Fibroblast of peridontal ligament (primary cell): ENCODE measurements around the gene AGBL3.
"Not testable (repeated sequence)": the region's sequence is repeated elsewhere in the genome, so short reads cannot be mapped to it uniquely, and the experiment has no call there.

Experiments used
- DNase-seq: peaks from one replicate; pipeline ENCODE4 v3.0.0-alpha.2; 2010; ENCODE audit errors: extremely low read depth

The AGBL3 gene

DNA sequence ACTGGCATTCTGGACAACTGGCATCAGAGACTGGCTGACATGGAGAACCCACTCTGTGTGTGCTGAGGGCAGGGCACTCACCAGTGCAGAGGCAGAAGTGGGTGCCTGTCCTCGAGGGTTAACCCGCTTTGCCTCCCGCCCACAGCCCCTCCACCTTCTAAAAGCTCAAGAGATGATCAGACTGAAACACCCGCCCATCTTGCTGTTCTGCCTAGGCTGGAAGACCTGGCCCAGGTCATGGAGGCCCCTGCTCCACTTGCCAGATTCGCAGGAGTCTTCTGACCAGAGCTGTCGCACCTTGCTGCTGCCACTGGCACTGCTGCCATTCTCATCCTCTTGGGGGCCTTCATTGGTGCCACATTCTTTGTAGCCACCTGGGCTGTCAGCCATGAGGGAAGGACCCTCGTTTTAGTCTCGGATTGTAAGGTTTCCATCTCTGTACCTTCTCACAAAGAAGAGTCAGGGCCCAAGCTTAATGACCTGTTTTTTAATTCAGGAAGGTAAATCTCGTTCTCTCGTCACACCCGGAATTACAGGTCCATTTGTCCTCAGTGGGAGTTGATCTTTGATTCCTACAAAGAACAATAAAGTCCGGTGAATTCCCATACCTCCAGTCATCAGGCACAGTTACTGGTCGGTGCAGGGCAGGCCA is 182.3 kb downstream of the AGBL3 start:
- no peak for DNase-seq

GRCh38 chr7:135169141-135169963 is 183.0 kb downstream of the AGBL3 start:
- peak; percentile 25 for DNase-seq

DNA sequence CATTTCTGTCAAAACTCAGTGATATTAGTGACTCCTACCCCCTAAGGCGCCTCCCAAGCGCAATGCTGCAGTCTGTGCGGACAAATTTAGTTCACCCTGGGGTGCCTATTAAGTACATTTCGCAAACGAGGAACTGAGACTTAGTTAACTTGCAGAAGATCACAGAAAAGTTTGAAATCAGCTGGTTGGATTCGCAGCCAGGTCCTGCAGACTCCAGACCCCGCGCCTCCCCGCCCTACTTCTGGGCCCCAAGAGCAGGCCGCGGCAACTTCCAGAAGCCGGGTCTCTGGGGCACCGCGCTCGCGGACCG is 183.6 kb downstream of the AGBL3 start:
- DNase-seq, result peak; percentile 30

DNA sequence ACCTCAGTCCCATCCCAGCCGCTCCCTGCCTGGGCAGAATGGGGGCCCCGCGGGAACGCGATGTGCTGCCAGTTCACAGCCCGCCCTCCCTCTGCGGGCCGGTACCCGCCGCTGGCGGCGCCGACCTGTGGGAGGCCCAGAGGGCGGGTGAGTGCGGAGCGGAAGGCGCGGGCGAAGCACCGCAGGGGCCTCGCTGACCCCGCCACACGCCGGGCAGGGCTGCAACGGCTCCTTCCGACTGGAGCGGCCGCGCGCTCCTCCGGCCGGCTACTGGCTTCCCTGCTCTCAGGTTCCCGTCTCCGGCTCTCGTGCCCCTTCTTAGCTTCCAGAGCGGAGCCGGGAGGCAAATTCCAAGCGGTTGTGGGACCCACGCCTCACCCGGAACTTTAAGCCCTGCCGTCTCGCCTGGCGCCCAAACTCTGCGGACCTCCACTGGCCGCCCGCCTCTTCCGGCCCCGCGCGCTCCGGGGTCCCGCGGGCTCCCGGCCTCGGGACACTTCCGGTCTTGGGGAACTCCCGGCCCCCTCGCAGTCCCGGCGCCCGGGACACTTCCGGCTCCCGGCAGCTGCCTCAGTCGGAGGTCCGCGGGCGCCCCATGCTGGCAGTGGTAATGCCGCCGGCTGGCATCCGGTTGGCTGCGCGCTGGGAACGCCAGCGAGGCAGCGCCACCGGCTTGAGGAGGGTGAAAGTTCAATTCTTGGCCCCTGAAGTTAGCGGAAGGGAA is 184.1 kb downstream of the AGBL3 start, which contains the start of gene CYREN:
Gene CYREN, minus strand, starts transcription at position 434 of the 724 bp plus-strand sequence. CDS start 1,785 bp downstream, outside the sequence.
- peak; percentile 89 for DNase-seq

- DNase-seq, result not testable (repeated sequence)
Measured at GRCh38 chr7:135170998-135171481, 184.7 kb downstream of the AGBL3 start.

GRCh38 chr7:135171581-135172291 is 185.4 kb downstream of the AGBL3 start:
- DNase-seq, result peak; percentile 15

DNA sequence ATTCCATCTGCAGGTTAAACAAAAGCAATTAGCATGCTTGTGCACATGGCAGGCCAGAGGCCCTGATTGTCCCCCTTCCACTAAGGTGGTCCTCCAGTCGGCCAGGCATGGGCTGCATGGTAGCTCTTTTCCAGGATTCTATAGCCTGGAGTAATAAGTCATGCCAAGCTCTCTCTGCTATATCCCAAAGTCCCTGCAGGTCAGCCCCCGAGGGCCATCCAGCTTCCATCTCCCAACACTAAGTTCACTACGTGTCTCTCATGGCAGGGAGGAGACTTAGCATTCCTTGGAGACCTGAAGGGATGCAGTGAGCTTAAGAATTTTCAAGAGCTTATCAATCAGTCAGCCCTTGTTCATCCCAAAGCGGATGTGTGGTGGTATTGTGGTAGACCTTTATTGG is 187.6 kb downstream of the AGBL3 start:
- not testable (repeated sequence) for DNase-seq

DNA sequence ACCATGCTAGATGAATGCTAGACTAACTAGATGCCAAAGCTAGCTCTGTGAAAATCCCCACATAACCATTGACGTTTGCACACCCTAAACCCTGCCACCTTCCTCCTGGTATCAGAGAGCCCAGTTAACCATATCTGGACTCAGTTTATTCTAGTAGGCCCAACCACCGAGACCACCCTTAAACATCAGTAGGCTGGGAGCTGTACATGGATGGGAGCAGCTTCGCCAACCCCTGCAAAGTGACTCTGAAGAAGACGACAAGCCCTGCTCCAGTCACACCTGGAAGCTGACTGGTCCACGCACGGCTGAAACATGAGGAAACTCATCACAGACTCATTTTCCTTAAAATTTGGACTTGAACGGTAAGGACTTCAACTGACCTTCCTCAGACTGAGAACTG is 188.6 kb downstream of the AGBL3 start:
- DNase-seq, result no peak

DNA sequence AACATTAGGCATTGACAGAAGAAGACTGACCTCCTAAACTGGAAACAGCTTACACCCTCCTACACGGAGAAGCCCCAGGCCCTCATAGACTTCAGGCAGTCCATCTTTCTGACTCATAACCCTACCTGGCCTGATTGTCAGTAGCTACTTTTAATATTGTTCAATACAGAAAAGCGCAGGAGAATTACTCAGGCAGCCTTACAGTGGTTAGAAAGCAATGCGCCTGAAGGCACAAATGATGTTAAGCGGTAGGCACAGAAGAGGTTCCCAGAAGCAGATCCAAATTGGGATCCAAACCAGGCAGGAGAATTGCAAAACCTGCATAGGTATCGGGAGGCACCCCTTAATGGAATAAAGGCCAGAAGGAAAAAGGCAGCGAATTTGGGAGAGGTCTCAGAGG is 189.6 kb downstream of the AGBL3 start:
- no peak for DNase-seq

DNA sequence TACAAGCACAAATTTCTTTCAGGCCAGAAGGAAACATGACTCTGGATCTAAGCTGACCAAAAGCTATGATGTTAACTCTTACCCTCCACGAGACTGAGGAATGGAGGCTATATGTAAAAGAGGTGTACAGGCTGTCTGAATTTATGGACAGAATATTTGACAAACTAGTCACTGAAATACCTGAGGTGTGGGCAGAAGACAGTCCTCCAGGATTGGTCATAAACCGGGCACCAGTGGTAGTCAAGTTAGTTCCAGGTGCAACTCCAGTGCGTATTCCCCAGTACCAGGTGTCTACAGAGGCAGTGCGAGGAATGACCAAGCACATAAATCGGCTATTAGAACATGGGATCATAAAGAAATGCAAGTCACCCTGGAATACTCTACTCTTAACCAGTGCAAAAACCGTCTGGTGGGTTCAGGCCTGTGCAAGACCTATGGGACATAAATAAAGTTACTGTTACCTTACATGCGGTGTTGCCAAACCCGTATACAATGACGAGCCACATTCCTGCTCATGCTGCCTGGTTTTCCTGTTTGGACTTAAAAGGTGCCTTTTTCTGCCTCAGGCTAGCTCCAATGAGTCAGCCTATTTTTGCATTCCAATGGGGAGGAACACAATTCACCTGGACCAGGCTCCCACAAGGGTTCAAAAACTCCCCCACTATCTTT is 190.9 kb downstream of the AGBL3 start:
- no peak for DNase-seq

DNA sequence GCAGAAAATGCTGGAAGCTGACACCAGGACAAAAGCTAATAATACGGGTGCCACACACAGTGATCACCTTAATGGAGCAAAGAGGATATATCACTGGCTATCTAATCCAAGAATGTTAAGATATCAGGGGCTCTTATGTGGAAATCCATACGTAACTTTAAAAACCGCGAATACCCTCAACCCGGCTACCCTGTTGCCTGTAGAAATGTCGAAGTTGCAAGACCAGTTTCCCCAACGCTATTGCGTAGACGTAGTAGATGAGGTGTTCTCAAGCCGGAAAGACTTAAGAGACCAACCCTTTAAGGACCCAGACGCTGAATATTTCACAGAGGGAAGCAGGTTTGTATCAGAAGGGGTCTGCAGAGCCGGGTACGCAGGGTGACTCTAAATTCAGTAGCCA is 192.1 kb downstream of the AGBL3 start:
- DNase-seq, result no peak

DNA sequence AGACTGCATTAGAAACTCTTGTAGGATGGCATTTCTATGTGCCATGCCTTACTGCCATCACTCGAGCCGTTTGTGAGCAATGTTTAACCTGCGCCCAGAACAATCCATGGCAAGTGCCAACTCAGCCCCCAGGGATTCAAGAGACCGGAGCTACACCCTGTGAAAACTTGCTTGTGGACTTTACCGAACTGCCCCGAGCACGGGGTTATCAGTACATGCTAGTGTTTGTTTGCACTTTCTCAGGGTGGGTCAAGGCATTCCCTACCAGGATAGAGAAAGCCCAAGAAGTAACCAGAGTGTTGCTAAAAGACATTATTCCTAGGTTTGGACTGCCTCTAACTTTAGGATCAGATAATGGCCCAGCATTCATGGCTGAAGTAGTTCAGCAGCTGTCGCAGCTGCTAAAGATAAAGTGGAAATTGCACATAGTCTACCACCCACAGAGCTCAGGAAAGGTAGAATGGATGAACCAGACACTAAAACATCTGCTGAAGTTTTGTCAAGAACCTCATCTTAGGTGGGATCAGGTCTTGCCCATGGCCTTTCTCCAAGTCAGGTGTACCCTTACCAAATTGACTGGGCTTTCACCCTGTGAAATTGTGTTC is 193.1 kb downstream of the AGBL3 start:
- no peak for DNase-seq

- no peak for DNase-seq
Measured at GRCh38 chr7:135180122-135180521, 193.8 kb downstream of the AGBL3 start.

DNA sequence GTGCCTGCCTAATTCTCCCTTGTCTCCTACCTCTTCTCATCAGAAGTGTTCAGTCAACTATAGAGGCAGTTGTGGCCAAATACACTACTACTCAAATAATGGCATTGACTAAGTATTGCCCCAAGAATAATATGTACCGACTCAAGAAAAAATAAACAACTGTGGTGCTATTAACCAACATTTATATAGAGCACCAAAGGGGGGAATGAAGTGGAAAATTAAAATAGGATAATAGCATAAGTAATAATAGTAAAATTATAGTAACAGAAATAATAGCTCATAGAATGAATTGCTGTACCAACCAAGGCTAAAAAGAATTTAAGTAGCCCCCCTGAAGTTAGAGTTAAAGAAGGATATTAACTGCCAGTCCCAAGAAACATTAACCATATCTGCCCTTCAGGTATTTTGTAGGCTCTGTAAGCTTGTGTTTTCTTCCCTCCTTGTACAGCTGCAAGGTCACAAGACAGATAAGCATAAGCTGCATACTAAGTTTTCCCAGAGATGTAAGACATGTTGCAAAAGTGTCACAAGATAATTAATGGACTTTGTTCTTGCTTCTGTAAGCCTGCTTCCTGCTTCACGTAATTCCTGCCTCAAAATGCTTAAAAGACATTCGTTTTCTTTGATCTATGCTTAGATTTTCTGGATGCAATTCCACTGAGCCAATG is 195.1 kb downstream of the AGBL3 start:
- no peak for DNase-seq

GRCh38 chr7:135181929-135182678 is 195.8 kb downstream of the AGBL3 start:
- DNase-seq, result no peak

DNA sequence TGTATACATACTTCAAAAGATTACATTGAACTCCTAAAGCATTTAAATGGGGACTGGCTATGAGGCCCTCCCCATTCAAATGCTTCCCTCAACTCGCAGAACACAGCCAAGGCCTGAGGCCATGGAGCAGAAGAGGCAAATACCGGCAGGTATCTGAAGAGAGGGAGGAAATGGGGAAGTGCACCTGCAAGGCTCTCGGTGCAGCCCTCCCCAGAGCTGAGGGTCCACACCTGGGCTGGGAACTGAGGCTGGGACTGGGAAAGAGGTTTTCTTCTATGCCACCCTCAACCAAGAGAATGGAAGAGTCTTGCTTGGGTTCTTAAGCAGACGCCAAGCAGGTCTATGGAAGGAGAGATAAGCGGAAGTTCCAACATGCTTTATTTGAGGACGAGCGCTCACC is 197.2 kb downstream of the AGBL3 start:
- DNase-seq, result no peak

- no peak for DNase-seq
Measured at GRCh38 chr7:135184254-135184841, 198.0 kb downstream of the AGBL3 start.
